NCI-H2227 treated with DMSO at 0.1 percent for 48 hours (cell line): ENCODE data around the gene PPM1G.

Source experiments
- DNase-seq: peaks from one replicate; lab custom pipeline; 2025; lab: John Stamatoyannopoulos, UW

The PPM1G gene

DNA sequence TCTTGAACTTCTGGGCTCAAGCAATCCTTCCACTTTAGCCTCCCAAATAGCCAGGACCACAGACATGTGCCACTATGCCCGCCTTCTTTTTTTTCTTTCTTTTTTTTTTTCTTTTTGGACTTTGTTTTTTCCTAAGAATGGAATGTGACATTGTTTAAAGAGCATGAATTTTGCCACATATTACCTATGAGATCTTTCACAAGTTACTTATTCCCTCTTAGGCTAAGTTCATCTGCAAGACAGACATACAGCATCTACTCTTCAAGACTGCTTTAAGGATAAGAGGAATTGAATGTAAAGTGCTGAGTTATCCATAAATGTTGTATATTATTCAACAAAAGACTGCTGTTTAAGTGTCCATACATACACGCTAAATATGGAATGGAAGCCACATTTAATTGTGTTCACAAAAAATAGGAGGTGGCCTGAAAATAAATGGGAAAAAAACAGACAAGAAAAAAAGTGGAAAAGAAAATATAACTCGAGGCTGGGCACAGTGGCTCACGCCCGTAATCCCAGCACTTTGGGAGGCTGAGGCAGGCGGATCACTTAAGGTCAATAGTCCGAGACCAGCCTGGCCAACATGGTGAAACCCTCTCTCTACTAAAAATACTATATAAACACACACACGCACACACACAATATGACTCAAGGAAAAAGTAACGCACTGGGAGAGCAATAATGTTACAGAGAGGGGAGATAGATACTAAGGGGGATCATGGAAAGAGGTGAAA, 3.2 kb upstream of the PPM1G start:
- no peak for DNase-seq

DNA sequence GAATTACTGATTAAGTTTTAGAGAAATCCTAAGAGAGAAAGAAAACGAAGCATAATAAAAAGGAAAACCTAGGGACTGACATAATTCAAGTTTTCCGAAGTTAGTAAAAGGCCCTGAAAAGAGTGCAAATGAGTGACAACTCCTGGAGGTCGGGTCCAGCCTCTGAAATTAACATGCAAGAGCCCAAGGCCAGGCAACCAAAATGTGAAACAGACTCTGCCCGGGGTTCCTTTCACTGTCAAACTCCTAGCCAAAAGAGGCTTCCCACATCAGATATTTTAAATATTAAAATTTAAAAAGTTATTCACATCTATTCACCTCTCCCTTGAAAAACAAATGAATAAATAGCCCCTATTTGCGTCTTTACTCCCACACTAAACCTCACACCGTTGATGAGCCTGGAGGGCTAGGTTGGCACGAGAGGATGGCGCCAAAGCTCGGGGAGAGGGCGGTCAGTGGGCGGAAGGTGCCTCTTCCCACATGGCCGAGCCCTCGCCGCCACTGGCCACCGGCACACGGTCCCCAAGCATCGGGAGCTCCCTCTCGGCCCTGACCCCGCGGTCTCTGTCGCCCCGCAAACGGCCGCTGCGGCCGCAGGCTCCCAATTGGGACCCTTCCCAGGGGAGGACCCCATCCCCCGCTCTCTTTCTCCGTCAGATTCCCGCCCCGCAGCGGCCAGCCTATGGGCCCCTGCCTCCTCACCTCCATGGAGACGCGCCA, 630 bp downstream of the PPM1G start:
- DNase-seq = no peak

DNA sequence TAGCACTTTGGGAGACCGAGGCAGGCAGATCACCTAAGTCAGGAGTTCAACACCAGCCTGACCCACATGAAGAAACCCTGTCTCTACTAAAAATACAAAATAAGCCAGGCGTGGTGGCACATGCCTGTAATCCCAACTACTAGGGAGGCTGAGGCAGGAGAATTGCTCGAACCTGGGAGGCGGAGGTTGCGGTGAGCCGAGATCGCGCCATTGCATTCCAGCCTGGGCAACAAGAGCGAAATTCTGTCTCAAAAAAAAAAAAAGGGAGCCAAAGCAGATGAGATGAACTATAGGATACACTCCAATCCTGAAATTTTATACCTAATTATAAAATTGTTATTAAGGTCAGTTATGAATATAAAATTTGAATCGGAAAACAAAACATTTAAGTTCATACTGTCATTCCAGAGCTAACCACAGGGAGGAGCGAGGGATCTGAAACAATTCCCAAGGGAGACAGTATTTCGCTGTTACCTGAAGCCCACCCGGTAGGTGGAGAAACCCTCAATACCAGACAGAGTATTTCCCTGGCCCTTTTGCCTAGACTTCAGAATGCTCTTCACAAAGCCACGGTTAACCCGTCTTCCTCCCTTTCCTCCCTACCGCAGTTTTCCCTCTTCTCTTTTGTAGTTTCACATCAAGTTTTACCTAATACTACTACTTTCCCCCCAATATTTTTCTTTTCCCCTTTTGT, 1.4 kb downstream of the PPM1G start:
- peak; percentile 47 for DNase-seq

DNA sequence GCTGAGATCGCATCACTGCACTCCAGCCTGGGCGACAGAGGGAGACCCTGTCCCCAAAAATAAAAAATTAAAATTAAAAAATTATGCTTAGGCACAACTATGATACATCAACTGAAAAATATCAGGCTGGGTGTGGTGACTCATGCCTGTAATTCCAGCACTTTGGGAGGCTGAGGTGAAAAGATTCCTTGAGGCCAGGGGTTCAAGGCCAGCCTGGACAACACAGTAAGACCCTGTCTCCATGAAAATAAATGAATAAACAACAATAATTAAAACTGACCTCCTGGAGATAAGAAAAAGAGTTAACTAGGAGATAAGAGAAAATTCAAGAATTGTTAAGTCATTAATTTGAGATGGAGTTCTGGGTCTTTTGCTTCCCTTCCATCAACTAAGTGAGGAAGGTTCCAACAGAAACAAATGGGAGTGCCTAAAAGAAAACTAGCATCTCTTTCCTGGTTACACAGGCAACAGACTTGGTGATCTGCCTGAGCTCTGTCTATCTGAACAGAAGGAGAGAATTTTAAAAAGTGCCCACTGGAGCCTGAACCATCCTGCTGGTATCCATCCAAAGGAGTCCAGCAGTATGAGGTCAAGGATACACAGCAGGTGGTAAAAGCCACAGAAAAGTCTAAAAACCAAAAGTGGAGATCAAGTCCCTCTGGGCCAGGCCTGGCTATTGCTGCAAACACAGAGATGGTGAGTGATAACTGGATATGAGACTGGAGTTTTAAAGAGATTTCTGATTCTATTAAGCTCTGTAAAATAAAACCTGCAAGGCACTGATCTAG, 8.8 kb downstream of the PPM1G start:
- DNase-seq = no peak

DNA sequence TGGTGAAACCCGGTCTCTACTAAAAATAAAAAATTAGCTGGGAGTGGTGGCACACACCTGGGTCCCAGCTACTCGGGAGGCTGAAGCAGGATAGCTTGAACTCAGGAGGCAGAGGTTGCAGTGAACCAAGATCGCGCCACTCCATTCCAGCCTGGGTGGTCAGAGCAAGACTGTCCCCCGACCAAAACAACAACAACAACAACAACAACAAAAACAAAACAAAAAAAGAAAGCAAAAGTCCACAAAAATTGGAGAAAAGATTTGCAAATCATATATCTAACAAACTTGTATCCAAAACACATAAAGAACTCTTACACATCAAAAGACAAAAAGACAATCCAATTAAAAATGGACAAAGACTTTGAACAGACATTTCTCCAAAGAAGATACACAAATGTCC, 10.4 kb downstream of the PPM1G start:
- DNase-seq = no peak

DNA sequence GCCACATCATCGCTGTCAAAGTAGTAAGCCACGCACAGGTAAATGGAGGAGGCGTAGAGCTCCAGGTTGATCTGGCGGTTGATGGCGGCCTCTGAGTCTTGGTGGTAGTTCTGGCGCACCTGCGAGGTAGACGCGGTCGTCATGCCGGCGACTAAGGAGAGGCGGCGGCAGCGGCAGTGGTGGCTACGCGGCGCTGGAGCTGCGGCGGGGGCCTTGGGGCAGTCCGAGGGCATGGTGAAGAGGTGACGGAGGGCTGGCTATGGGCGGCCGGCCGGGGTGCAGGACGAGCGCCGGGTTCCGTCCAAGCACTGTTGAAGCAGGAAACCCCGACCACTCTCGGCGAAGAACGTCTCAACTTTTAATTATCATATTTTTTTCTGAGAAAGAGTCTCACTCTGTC, 16.2 kb downstream of the PPM1G start:
- no peak for DNase-seq

DNA sequence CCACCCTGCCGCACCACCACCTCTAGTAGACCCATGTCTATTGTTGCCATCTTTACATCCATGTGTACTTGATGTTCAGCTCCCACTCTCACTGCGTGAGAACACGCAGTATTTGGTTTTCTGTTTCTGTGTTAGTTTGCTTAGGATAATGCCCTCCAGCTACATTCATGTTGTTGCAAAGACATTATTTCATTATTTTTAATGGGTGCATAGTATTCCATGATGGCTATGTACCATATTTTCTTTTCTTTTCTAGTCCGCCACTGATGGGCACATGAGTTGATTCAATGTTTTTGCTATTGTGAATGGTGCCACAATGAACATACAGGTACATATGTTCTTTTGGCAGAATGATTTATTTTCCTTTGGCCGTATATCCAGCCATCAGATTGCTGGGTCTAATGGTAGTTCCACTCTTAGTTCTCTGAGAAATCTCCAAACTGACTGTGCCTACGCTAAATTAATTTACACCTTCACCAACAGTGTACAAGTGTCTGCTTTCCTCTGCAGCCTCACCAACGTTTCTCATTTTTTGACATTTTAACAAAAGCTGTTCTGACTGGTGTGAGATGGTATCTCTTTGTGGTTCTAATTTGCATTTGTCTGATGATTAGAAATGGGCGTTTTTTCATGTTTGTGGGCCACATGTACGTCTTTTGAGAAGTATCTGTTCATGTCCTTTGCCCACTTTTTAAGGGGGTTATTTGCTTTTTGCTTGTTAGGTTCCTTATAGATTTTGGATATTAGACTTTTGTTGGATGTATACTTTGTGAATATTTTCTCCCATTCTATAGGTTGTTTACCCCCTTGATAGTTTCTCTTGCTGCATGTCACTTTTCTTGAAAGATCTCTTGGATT, 18.3 kb downstream of the PPM1G start:
- DNase-seq = no peak

DNA sequence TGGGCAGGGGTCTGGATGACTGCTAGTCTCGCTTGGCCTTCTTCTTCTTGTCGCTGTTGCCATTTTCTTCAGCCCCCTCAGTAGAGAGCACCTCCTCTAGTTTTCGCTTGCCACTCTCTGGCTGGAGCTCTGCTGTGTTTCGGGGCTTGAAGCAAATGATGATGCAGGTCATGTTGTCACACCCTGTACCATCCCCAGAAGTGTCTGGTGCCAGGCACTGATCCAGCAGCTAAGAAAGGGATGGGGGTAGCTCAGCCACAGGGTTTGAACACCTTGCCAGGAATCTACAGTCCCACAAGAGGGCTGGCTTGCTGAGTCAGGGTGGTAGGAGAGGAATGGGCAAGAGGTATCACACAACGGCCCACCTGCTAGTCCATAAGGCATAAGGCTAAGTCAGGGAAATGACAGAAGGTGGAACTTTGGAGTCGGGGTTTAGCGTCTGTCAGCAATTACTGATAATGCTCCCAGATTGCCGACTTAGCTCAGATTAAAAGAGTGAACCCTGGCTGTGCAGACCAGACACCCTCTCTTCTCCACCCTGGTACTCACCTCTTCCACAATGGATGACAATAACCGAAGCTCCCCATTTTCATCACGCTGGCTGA, 27.7 kb downstream of the PPM1G start:
- no peak for DNase-seq

DNA sequence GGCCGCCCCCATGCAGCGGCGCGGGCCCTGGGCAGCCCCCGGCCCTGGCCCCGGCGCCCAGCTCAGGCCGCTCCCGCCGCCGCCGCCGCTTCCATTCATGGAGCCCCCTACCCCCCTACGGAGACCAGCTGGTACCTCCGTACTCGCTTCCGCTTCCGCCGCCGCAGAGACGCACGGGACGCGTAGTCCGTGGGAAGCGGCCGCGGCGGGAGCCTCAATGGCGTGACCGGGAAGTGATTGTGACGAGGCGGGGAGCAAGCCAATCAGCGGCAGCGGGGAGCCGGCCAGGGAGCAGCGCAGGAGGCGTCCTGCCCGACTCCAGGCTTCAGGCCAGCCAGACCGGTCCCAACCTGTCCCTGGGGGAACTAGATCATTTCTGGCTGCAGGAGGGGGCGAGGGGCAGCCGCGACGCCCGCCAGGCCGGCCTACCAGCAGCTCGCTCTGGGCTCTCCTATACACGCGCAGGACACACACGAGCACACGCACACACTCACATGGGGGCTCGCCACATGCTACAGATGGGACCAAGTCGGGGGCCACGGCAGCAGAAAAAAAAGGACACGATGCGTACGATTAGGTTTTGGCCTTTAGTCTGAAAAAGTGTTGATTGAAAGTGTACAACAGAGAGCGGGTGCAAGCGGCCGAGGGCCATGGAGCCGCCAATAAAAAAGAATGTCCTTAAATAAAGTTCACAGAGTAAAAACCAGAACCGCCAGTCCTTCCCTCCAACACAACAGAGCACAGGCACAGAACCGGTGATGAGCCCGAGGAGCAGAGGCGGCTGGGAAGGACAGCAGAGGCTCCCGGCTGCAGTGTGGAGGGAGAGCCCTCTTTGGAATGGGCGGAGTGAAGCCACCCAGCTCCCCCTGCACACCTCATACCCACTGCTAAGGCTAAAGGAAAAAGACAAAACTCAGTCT, 28.5 kb downstream of the PPM1G start, which contains the start of gene ZNF513:
Gene ZNF513 (minus strand): TSS at position 109 of the 920 bp plus-strand sequence. CDS start 208 bp downstream, outside the sequence.
- DNase-seq = peak; percentile 97

DNA sequence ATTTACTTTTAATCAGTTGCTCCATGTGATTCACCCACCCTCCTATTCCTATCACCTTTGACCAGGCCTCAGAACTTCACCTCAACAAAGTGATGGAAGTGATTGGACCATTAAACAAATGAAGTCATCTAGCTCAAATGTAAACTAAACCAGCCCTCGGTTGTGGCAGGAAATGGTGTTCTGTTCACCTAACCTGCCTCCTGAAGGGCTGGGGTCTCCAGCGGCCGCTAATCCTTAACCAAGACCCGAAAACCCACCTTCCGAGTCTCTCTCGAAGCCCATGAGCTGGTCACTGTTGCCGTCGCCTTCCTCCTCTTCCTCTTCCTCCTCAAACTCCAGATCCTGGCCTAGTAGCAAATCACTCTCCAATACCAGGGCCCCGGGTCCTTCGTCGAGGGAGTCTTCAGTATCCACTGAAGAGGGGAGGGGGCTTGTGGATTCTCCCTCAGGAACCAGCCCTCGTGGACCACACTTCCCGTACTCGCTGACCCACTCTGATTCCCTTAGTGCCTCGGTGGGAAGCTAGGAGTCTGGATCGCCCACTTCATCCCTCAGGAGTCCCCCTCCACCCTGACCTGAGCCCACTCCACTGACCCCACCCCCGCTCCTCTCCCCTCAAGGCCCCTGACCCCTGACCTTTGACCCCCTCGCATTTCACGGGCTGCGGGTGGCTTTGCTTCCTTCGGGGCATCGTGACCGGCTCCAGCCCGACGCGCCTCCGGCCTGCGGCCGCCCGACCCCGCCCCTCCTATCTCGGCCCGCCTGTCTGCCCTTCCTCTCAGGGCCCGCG, 29.4 kb downstream of the PPM1G start:
- peak; percentile 34 for DNase-seq

DNA sequence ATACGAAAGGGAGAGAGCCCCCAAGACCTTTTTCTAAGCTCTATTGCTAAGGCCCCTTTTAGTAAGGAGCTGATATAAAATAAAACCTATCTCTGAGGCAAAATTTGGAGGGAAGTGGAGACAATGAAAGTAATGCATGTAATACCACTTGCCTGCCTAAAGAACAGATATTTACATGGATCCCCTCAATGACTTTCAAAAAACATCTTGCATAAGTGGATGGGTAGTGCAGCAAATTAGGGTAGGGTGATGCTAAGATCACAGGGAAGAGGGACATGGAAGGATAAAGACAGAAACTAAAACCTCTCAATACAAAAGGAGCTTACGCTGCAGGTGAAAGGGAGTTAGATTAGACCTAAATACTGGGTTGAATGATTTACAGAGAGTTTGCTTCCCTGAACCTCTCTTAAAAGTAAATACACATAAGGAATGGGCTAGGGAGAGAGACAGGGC, 30.0 kb downstream of the PPM1G start:
- DNase-seq = no peak

DNA sequence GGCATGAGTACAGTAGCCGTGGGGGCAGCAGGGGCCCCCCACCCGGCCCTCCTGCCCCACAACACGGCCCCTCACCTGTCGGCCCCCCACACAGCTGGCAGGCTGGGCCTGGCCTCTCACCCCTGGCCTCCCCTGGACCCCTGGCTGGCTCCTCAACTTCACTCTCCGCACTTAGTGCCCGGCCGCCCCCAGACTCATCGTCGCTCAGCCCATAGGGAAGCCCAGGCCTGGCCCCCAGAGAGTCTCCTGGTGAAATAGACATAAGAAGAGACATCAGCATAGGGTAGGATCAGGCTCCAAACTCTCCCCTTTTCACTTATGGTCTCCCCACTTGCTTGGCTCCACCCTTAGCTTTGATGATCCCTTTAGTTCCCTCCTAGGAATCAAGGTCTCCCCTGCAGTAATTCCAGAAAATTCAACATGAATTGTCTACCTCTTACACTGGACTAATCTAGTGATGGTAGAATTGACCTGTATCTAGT, 30.5 kb downstream of the PPM1G start:
- DNase-seq = no peak

DNA sequence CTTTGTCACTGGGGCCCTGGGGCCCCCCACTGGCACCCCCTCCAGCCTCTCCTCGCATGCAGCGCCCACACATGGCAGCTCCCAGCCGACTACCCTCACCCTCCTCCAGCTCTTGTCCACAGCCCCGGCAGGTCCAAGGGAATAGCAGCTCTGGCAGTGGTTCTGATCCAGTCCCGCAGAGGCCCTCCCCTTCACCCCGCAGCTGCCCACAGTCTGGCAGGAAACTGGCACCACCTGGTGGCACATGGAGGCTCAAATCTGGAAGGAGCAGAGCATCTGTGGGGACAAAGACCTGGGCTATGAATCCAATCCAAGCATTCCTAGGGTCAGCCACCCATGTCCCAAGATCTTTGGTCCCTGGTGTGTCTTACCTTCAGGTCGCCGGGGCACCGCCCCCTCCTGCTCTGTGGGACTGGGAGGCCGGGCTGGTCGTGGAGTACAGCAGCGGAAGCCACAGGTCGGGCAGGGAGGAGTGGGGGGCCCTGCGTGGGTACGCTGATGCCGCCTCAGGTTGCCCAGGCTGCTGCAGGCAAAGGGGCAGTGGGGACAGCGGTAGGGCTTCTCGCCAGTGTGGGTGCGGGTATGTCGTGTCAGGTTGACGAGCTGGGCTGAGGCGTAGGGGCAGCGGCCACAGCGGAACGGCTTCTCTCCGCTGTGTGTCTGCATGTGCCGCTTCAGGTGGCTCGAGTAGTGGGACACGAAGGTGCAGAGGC, 31.1 kb downstream of the PPM1G start:
- no peak for DNase-seq

DNA sequence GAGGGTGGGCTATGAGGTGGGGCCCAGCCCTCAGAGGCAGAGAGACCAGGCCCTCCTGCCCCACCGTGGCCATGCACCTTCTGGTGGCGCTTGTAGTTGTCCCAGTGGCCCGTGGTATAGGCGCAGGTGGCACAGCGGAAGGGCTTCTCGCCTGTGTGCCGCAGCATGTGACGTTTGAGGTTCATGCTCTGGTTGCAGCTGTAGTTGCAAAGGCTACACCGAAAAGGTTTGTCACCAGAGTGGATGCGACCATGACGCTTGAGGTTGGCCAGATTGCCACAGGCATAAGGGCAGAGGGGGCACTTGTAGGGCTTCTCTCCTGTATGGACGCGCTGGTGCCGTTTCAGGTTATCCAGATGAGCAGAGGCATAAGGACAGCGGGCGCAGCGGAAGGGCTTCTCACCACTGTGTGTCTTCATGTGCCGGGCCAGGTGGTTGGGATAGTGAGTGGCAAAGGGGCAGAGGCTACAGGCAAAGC, 31.7 kb downstream of the PPM1G start:
- DNase-seq = no peak

DNA sequence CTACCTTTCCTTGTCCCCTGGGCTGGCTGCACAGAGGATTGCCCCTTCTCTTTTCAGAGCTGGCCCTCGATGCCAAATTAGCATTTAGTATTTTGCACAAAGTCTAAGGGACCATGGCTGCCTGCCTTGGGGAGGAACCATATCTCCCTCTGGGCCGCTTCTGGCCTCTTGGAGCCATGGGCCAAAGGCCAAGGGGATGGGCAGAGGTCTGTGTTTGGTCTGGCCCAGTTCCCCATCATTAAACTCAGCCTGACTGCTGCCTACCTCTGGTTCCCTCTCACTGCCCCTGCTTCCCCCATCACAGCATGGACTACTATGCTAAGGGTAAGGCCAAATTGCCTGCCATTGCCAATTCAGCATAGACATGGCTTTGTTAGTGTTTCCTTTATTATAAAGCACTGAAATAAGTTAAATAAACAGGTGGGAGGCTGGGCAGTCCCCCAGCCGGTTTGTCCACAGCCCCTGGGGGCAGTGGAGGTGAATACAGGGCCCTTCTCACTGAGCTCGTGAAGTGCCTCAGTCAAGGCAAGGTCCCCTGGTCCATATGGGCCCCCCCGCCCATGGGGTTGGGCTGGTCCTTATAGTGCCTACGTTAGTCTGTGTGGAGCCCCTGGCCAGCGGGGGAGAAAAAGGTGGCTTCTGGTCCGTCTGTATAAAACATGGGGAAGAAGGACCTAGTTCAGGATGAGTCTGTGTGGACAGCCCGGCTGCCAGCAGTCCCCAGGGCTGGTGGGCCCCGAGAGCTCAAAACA, 32.3 kb downstream of the PPM1G start:
- DNase-seq = no peak

DNA sequence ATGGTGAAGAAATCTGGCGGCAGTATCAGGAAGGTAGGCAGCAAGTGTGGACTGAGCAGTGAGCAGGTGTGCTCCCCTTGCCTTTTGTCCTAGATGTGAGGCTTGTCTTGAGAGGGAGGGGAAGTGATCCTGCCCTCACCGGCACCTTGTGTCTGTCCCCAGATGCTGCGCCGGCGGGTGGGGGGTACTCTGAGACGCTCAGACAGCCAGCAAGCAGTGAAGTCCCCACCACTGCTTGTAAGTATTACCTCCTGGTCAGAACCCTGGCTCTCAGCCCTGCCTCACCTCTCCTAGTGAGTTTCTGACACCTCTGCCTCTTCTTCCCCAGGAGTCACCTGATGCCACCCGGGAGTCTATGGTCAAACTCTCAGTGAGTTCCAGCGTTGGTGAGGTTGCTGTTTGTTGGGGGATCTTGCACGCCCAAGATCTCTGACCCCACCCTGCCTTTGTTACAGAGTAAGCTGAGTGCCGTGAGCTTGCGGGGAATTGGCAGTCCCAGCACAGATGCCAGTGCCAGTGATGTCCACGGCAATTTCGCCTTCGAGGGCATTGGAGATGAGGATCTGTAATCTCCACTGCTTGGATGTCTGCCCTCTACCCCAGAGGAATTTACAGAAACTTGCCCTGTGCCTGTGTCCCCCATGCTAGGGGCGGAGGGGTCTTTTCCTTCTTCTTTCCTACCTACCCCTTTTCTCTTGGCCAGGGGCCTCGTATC, 33.1 kb downstream of the PPM1G start:
- no peak for DNase-seq
